Dermis blood vessel endothelial cell (primary cell): ENCODE measurements around the gene ZNF669. TPM values are rescaled to one million over a fixed set of nuclear protein-coding genes. Genes with fewer than 3 reads are reported as not detected.

Experiments
- DNase-seq: peaks from one replicate; pipeline ENCODE4 v3.0.0; 2010
- total RNA-seq: library from RNA; depleted of rRNA; stranded (reverse); fragments of >200 nt; gene quantifications from 2 replicates; pipeline ENCODE4 v1.2.3, GENCODE V29; 2014

The ZNF669 gene
- total RNA-seq, 1 donor from 2014 or later = 19.4 TPM

DNA sequence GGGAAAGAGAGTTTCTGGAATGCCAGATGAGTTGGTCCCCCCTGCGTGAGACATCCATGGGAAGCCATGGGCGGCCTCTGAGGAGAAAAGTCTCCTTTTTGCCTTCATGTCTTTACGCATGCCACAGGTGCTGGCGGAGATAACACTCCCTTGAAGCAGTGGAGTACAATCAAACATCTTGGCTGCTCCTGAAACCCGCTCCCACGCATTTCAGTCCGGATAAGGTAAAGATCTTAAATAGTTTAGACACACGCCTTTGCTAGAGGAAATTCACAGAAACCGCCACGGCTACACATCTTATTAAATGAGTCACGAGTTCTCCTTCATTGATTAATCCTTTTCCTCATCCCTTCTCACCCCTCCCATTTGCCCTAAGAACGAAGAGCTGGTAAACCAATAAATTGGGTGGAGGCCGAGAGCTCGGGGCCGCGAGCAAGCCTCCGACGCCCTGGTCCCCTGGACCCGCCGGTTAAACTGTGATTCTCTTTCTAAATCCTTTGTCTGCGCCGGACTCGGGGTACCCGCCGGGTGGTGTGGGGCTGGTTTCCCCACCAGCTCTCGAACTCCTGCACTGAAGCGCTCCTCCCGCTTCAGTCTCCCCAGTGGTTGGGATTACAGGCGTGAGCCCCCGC lies 6.6 kb upstream of the ZNF669 start:
- peak; percentile 7 for DNase-seq

DNA sequence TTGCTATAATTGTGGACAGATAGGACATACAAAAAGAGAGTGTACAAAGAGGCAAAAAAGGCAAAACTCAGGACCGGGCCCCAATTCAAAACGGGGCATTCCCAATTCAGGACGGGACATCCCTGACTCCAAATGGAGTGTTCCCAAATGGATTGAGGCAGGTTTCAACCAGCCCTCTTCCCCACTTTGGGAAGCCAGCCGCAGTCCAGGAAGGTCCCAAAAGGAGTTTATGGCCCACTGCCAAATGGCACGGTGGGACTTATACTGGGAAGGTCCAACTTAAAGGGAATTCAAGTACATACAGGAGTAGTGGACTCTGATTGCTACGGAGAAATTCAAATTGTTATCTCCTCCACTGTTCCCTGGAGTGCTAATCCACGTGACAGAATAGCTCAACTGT lies 3.5 kb upstream of the ZNF669 start:
- no peak for DNase-seq

DNA sequence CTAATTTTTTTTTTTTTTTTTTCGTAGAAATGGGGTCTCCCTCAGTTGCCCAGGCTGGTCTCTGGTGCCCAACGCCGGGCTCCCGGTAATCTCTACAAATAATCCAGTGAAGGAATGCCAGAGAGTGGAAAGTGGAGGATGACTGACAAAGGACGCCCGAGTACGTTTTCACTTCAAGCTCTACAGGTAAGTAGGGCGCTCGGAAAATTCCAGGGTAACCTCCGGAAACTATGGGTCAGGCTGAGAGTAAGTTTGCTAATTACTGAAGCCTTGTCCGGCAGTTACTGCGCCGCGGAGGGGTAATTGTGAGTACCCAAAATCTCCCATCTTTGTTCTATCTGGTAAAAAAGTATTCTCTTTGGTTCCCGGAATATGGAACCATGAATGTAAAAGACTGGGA lies 1.8 kb upstream of the ZNF669 start:
- no peak for DNase-seq

DNA sequence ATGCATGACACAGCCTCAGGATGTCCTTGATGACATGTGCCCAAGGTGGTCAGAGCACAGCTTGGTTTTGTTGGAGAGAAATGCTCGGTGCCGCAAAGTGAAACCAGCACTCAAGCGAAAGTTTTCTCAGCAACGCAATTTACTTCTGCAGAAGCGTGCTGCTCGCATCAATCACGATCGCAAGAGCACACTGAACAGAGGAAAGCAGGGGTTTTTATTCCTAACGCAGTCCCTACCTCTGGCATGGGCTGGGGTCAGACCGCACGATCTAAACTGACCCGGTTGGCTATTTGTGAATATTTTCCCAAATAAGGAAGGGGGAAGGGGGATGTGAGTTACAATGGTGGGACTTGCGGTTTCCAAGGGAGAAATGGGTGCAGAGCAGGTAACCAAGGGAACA lies 809 bp upstream of the ZNF669 start:
- no peak for DNase-seq

DNA sequence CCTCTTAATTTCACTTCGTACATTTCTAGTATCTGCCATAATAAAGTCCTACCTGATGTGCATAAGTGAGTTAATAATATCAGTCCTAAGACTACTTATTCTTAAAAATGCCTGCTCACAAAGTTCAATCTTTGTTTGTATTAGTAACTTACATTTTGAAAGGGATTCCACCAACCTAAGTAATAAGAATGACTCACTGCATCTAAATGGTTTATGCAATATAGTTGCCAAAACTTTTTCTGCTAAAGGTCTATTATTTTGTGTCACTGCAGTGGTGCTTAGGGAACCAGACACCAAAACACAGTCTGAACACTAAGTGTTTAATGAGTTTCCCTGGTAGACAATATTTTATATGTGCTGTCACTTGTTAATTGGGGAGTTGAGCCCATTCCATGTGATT lies 1.8 kb downstream of the ZNF669 start:
- no peak for DNase-seq

DNA sequence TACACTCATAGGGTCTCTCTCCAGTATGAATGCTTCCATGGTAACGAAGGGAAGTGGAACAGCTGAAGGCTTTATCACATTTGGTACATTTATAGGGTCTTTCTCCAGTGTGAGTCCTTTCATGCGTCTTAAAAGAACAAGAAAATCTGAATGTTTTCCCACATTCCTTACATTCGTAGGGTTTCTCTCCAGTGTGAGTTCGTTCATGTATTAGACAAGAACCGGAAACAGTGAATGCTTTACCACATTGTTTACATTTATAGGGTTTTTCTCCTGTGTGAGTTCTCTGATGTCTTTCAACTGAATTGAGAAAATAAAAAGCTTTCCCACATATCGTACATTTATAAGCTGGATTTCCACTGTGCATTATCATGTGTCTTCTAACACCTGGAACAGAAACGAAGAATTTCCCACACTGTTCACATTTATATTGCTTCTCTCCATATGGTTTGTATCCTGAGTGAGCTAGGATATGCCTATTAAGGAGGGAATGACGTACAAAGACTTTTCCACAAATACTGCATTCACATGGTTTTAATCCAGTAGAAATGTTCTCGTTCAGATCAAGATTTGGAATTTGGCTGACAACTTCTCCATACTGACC lies 3.4 kb downstream of the ZNF669 start:
- DNase-seq = no peak

DNA sequence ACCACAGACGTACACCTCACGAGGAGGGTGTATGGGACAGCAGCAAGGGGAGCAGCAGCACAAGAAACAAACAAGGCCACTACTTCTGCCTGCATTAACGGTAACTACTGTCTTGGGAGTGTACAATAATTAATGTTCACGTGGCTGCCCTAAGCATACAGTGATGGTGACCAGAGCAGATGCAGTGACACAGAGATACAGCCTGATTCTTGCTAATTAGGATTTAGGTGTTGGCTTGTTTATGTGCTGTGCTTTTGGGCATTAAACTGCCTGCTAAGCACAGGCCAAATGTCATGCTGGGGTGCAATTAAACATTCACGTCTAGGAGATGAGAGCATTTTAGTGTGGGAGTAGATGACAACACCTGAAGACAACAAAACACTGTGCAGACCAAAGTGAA lies 7.2 kb downstream of the ZNF669 start:
- DNase-seq = no peak

DNA sequence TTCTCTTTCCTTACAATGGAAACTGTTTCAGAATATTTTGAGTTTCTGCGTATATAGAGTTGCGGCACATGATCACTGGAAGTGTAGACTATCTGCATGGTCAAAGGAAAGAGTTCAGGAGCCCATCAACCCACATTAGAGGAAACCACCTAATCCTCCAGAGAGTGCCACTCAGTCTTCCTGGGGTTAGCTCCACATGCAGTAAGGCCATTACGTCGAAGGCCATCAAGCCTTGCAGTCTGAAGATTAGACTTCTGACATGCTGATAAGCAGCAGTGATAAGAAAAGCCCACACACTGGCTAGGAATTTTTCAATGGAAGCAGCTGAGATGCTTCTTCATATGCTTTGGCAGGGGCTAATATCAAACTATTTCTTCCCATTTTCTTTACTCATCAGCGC lies 7.6 kb downstream of the ZNF669 start:
- no peak for DNase-seq

DNA sequence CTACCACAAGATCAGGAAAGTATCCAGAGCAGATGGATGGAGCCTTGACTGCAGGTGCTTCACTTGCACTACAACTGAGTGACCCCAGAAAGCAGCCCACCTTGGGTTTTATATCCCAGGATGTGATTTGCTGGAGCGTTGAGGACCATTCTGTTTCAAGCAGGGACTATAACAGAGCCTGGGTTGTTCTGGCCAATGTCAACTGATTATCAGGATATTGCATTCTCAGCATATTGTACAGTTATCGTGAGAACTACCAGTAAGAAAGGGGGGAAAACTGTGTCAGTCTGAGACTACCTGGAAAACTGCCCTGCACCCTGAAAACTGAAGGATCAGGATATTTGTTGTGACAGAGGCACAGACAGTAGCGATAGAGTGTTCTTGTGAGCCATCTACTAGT lies 8.0 kb downstream of the ZNF669 start:
- DNase-seq = no peak

DNA sequence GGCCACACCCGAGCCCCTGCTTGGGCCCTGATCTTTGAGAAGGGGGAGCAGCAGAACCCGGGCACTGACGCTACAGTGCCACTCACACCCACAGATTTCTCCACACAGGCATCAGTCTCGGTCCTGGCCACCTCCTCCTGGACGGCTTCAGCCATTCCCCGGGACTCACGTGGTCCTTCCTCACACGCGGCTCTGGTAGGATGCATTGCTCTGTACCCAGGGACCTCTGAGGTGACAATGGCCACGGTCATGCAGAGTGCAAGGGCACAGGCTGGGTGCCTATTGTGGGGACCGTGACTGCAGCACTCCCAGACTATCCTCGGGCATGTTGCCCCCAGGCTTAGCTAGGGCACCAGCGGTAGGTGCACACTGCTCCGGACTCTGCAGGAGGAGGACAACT lies 13.7 kb downstream of the ZNF669 start:
- no peak for DNase-seq

DNA sequence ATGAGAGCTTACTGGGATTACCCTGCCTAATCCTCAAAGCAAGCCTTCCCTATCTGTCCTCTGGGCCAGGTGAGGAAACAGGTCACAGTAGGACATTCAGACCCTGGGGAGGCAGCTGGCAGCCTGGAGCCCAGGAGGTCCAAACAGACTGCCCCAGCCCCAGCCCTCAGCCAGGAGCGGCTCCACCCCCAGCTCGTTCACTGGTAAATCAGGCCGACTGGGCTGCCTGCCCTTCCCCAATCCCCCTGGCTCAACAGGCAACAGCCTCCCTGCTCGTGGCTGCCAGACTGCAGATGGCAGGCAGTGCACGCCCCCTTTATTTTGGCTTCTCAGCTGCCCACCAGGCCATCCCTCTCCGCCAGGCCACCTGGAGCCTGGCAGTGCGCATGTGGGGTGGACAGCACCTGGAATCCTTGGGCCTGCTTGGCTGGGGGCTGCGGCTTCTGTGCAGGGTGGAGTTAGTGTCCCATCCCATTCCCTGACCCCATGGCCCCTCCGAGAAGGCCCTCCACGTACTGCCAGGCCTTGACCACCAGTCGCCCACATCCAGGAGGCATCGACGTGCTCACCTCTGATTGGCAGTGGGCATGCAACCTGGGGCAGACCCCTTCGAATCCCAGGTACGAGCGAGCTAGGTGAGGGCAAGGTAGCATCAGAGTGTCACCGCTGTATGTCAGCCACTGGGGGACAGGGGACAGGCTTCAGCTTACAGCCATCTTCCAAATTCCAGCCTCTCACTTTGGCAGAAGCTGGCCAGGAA lies 14.4 kb downstream of the ZNF669 start:
- no peak for DNase-seq

DNA sequence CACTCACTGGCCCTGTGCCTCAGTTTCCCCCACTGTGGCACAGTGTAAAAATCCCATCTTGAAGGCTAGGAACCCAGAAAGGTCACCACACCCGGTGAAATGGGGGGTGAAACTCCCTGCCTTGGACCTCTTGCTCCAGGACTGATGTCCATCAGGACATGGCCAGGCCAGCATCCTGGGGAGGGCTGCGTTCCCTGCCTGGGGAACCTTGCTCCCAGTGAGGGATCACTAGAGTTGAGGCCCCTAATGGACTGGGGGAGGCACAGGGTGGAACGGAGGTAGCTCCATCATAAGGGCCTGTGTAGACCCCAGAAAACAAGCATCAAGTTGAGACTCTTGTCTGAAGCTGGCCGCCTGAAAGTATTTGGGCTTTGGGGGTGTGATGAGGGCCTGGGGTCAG lies 15.2 kb downstream of the ZNF669 start:
- DNase-seq = no peak

DNA sequence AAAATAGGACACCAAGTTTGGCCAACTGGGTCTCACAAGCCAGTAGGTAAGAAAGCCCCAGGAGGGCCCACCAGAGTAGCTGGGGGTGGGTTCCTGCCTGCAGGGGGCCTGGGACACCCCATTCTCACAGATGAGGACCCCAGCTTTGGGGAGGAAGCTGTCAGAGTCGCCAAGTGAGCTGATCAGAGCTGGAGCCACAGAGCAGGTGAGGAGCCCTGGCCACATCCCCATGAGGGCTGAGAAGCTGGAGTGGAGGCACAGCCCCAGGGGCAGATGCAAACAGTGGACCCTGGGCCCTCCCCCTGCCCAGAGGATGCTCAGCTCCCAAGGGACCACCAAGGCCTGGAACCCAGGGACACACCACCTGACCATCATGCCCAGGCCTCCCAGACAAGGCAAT lies 16.9 kb downstream of the ZNF669 start:
- no peak for DNase-seq

DNA sequence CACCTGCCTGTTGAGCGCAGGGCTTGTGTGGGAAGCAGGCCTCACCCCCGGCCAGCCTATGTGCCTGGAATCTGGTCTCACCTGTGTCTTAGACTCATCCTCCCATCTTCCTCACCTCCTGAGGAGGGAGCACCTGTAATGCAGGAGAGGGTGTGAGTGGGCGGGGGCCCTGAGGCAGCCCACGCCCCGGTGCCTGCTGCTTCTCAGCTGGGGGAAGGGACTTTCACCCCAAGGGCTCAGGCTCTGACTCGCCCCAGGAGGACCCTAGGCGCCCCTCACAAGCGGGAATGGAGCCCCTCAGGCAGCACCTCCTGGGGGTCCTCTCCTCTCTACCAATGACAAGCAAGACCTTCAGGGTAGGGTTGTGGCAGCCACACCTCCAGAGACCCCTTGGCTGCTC lies 18.8 kb downstream of the ZNF669 start:
- no peak for DNase-seq

DNA sequence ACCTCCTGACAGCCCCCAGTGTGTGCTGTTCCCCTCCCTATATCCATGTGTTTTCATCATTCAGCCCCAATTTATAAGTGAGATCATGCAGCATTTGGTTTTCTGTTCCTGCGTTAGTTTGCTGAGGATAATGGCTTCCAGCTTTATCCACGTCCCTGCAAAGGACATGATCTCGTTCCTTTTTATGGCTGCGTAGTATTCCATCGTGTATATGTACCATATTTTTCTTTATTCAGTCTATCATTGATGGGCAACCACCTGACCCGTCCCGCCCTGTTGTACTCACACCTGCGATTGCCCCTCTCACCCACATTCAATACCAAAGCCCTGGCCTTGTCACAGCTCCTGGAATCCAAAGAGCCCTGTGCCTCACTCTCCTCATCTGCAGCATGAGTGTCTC lies 19.4 kb downstream of the ZNF669 start:
- no peak for DNase-seq

DNA sequence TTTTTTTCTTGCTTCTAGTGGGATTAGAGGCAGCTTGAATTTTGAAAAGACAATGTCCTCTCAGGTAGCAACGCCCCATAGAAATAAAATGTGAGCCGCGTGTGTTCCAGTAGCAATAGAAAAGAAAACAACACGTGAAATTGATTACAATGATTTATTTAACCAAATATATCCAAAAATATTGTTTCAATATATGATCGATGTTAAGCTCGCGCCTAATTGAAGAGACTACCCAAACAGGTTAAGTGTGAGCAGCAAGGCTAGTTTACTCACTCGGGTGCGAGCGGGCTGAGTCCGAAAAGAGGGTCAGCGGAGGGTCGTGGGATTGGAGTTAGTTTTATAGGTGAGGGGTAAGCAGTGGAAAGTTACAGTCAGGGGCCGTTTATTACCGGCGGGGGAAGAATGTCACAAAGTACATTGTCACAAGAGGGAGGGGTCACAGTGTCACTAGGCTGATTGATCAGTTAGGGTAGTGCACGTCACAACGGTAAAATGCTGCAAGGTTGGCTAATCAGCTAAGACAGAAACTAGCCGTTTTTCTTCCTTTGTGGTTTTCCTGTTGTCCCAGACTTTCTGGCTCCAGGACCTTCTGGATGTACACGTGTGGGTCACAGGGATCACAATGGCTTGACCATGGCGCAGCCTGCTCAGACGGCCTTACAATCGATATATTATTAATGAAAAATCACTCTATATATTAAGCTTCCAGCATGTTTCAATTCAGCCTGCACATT lies 24.8 kb downstream of the ZNF669 start:
- DNase-seq = peak; percentile 20

DNA sequence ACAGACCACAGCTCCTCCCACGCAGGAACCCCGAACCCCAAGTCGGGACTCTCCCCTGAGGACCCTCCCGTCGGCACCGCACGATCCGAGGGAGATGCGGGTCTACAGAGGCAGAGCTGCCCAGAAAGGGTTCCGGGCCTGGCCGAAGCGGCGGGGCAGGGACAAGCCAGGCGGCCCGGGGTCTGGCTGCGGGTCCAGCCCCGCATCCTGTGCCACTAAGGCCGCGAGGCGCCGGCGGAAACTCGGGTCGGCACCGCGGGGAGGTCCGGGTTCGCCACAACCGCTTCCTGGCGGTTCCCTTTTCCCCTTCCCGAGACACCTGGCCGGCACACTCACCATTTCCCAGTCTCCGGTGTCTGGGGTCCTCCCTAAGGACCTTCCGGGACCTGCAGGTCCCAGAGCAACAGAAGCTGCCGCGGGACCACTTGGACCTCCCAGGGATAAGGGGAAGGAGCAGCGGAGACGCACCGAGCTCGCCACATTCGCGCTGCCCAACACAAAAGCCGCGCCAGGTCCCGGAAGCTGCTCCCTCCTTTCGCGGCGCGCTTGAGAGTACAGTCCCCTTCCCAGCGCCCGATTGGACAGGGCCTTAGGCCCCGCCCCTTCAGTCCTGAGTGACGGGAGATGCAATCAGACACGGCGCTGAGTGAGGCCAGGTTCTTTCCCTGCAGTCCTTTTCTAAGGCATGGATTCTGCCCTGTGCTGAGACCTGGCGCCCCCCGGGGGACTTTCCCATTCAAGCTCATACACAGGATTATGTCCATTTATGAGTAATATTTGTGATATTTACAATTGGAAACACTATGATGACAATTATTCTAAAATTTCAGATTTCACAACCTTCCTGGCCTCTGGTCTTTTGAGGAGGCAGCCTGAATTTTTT lies 25.7 kb downstream of the ZNF669 start, which contains the start of gene ZNF670:
TSS of gene ZNF670 (minus strand) at position 554 of the 883 bp plus-strand sequence. CDS start at position 339, 215 bp downstream.
- DNase-seq = peak; percentile 97

DNA sequence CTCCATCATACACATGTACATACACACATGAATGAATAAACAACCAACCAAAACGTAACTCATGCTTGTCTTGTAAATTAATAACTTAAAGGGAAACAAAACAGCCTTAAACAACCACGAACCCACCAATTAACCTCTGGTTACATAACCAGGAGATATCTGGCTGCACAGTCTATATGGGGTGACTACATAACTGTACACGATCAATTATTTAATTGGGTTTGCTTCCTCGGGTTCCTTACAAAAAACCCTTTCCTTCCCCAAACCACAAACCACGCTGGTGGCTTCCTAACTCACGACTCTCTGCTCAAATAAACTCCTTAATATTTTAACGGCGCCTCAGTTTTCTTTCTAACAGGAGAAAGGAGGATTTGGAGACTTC lies 26.3 kb downstream of the ZNF669 start:
- DNase-seq = no peak

DNA sequence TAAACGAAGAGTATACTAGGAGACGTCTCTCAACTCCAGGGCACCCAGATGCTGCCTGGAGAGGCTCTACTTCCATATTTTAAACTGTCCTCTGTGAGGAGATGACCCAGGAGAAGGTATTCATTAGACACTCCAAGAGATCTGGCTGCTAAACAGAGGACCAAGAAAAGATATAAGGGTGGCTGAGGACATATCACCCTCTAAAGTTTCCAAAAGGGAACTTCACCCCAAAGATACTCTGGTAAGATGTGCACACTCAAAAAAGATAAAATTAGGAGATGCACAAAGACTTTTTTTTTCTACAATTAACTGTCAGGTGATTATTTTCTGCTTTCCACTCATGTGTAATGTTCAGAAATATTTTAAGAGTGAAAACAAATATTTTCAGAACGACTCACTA lies 26.9 kb downstream of the ZNF669 start:
- DNase-seq = peak; percentile 16

DNA sequence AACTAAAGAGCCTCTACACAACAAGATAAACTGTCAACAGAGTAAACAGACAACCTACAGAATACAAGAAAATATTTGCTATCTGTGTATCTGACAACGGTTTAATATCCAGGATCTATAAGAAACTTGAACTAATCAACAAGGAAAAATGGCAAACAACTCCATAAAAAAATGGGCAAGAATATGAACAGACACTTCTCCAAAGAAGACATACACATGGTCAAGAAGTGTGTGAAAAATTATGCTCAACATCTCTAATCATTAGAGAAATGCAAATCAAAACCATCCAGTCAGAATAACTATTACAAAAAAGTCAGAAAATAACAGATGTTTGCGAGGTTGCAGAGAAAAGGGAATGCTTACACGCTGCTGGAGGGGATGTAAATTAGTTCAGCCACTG lies 33.5 kb downstream of the ZNF669 start:
- no peak for DNase-seq

DNA sequence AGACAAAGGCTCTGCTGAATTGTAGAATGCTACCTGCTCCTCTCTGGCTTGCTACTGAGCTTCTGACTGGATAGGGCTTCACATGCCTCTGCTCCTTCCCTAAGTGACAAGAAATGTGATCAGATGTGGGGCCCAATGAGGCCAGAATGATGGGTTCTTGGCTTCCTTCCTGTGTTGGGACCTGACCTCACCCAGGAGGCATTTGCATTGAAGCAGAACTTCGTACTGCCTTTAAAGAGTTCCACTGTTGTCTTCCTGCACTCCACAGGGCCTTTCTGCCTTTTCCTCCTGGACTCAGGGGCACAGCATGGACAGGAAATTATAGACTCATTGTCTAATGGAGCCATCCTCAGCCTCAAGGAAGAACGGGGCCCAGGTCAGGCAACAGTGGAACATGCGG lies 39.9 kb downstream of the ZNF669 start:
- DNase-seq = peak; percentile 18

DNA sequence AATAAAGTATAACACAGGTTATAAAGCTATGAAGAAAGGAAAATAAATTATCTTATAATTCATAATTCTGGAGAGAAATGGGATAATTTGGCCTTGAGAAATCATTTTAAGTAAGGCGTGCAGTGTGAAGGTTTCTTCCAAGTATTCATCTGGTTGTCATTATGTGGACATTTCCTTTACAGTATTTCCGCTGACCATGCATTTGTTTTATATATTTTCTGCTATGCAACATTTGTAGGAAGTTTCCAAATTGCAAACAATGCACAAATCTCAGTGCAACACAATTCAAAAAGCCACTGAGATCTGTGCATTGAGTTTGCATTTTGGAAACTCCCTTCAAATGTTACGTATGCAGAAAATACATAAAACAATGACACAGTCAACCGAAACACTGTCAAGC lies 43.4 kb downstream of the ZNF669 start:
- no peak for DNase-seq
